Measurements from ENCODE around the gene MUC6. TPM values are rescaled to one million over a fixed set of nuclear protein-coding genes. Genes with fewer than 3 reads are reported as not detected.

The MUC6 gene
- total and polyA plus RNA-seq, 9 of the 15 experiments (the other 6 are each of a cell fraction or from before 2014, with no cell fraction given), result not detected

DNA sequence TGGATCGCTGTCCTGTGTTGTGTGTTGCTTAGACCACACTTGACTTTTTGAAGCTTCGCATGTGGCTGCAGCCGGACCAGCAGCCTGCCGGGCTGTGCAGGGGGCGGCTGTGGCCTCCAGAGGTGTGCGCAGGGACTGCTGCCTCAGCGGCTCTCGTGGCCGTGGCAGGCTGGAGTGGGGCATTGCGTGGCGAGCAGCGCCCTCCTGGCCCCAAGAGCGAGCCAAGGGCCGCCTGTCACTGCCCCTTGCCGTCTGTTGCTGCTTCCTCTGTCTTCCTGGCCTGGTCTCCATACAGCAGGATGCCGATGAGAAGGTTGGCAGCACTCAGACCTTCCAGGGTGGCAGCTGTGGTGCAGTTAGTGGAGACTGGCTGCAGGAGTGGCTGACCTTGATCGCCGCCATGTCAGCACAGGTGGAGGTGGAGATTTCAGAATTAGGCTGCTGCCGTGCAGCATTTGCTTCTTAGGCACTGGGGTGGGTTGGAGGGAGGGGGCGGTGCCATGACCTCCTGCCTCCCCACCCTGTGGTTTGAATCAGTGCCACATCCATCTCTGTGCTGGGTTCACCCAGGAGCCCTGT lies 34.0 kb downstream of the MUC6 start (continued):
- TF ChIP-seq NFYB (IDR thresholded peaks at IDR 0.05; ENCODE audit: extremely low read depth, insufficient read length), result no peak
- no peak for TF ChIP-seq HMG20B (CRISPR knock-in tag; IDR thresholded peaks at IDR 0.05)
- TF ChIP-seq POLR2AphosphoS2 (IDR thresholded peaks at IDR 0.05; ENCODE audit: low read length), result no peak
- TF ChIP-seq, protein P1, sequence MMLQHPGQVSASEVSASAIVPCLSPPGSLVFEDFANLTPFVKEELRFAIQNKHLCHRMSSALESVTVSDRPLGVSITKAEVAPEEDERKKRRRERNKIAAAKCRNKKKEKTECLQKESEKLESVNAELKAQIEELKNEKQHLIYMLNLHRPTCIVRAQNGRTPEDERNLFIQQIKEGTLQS (IDR thresholded peaks at IDR 0.05), result no peak
- TF ChIP-seq, protein P1 (CRISPR knock-in tag; conservative IDR thresholded peaks at IDR 0.05), result no peak
- TF ChIP-seq ZNF282 (CRISPR knock-in tag; IDR thresholded peaks at IDR 0.05), result no peak
- TF ChIP-seq U2AF2 (optimal IDR thresholded peaks at IDR 0.05; ENCODE audit: low read depth, low read length), result no peak
- TF ChIP-seq, protein P2, sequence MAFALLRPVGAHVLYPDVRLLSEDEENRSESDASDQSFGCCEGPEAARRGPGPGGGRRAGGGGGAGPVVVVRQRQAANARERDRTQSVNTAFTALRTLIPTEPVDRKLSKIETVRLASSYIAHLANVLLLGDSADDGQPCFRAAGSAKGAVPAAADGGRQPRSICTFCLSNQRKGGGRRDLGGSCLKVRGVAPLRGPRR (CRISPR knock-in tag; IDR thresholded peaks at IDR 0.05), result no peak
- no peak for TF ChIP-seq SIN3B (IDR thresholded peaks at IDR 0.05; ENCODE audit: low read depth)

Measured in K562 (cell line).